Non-pigmented ciliary epithelial cell (primary cell): ENCODE results near the gene DGKE.
A peak's percentile ranks its signal among the peaks of the same experiment; 100 is the strongest.

Source experiments
- DNase-seq: peaks from one replicate; pipeline ENCODE4 v3.0.0-alpha.2; 2010; ENCODE audit warnings: low read depth

Gene DGKE

DNA sequence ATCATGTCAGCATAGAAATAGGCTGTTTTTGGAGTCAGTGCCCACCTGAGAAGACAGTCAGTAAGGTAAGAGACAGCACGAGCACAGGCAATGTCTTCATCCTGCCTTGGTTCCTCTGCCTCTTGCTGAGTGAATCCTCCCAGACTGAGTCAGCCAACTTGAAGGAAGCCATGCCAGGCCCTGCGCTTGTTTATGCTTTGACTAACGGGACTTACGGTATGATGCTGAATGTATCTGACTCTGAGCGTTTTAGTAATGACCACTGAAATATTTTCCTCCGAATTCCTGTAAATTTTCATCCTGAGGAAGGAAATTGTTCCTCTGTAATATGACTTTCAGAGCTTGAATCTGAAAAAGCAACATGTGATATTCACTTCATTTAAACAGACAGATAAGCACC lies 18.2 kb upstream of the DGKE start:
- DNase-seq, result peak; percentile 38

DNA sequence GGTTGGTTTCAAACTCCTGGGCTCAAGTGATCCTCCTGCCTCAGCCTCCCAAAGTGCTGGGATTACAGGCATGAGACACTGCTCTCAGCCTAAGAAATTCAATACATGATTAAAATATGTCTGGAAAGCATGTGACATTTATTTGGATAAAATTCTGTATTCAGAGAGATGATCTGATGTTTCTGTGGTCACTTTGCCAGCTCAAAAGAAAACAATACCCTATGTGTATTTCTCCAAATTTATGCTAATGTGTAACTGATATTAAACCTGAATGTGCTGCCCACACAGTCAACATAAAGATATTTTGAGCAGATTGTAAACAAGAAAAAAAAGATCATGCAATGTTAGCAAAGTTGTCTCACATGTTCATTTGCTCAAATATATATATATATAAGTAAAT lies 16.9 kb upstream of the DGKE start:
- DNase-seq, result no peak

- DNase-seq, result no peak
These were observed 14.9 kb upstream of the DGKE start for GRCh38 chr17:56819030-56819429.

DNA sequence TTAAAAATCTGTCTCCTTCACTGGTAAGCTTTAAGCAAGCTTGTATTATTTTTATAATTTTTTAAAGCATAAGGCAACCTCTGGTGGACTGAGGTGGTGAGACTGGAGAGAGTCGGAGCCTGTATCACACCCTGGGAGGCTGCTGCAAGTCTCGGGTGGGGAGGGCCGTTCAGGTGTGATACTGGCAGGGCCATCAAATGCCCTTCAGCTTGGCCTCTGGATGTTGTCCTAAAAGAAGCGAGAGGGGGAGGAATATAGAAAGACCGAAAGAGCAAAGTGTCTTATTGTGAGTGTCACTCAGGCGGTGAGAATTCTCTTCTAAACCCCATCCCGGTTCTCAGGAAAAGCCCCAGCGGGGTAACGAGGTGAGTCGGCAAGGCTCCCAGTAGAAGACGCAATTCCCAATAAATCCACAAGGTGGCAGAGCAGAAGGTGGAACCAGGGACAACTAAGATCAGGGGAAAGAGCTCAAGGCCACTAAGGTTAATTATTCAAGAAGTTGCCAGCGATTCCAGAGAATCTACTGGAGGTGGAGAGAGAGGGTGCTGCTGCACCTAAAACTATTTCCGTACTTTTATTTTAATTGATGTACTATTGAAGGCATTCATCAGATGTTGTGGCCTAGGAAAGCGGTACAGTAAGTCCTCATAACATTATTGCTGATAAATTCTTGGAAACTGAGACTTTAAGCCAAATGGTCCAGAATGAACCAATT lies 14.4 kb upstream of the DGKE start:
- peak; percentile 22 for DNase-seq

GRCh38 chr17:56820207-56820606 lies 13.7 kb upstream of the DGKE start:
- no peak for DNase-seq

GRCh38 chr17:56821847-56822534 lies 12.0 kb upstream of the DGKE start:
- no peak for DNase-seq

DNA sequence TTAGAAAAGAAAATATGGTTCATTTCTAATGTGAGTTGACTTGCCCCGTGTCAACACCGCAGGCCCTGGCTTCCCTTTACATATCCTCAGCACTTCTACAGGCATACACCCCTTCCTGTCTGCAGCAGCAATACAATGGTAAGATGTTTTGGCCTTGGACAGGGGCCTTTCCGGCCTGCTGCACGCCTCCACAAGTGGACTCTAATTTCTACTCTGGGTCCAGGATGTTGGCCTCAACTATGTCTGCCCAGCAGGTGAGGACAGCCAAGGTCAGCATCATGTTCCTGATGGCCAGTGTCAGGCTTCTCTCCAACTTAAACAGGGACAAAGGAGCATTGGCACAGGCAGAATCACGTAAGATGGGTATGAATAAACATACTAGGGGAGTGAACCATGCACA lies 11.2 kb upstream of the DGKE start:
- DNase-seq, result no peak

DNA sequence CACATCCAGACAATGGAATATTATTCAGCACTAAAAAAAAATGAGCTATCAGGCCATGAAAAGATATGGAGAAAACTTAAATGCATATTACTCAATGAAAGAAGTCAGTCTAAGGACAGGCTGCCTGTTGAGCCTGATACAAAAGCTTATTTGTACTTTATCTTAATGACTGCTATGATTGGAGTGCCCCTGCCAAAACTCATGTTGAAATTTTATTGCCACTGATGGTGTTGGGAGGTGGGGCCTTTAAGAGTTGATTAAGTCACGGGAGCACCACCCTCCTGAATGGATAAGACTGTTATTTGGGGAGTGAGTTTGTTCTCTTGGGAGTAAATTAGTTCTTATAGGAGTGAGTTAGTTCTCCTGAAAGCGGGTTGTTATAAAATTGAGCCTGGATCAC lies 10.1 kb upstream of the DGKE start:
- no peak for DNase-seq

- DNase-seq, result no peak
These were observed 9.4 kb upstream of the DGKE start for GRCh38 chr17:56824503-56824902.

DNA sequence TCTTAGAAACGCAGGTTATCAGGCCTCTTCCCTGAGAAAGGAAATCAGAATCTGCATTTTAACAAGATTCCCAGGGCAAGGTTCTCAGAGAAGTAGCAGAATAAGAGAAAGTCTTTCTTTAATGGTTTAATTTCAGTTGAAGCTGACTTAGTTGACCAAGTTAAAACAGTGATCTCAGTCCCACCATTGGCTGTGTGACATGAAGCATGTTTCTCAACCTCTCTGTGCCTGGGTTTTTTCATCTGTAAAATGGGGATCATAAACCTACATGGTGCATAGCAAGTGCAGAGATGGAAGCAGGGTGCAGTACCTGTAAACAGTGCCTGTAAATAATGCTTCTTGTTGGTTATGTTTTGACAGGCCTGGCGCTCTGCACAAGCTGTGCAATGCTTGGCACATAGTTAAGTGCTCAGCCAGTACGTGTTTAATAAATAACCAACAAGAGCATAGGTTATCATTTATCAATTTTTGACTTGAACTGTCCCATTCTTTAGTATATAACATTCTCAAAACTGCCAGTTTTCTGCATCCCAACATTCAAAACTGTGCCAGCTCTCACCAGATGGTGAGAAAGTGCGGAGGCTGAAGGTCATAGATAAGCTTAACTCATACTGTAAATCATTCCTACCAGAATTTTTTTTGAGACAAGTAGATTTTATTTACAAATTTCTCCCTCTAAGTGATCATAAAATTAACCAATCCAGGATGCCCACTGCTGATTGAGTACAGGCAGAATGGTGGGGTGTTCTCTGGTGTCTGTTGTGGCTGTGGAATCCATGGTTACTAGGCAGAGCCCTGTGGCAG lies 7.1 kb upstream of the DGKE start:
- DNase-seq, result no peak

DNA sequence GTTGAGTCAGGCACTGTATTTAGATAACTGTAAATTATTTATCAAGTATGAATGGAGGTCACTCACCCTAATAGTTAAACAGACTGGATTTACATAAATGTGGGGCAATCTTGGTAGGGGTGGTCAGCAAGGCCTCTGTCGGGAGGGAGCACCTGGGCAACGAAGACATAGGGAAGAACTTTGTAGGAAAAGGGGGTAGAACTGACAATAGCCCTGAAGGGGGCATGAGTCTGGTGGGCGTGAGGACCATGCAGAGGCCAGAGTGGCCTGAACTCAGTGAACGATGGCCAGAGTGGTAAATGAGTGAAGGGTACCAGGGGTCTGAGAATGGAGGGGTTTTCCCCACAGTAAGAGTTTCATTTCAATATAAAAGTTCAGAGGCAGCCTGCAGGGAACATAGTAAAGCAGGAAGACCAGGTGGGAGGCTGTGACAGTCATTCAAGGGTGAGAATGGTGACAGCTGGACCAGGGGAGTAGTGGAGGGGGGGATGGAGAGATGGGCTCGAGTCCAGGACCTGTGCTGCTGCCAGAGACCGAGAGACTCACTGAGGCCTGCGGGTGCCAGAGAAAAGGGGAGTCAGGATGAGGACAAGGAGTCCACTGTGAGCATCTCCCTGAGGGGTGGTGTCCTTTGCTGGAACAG lies 3.1 kb upstream of the DGKE start:
- no peak for DNase-seq

DNA sequence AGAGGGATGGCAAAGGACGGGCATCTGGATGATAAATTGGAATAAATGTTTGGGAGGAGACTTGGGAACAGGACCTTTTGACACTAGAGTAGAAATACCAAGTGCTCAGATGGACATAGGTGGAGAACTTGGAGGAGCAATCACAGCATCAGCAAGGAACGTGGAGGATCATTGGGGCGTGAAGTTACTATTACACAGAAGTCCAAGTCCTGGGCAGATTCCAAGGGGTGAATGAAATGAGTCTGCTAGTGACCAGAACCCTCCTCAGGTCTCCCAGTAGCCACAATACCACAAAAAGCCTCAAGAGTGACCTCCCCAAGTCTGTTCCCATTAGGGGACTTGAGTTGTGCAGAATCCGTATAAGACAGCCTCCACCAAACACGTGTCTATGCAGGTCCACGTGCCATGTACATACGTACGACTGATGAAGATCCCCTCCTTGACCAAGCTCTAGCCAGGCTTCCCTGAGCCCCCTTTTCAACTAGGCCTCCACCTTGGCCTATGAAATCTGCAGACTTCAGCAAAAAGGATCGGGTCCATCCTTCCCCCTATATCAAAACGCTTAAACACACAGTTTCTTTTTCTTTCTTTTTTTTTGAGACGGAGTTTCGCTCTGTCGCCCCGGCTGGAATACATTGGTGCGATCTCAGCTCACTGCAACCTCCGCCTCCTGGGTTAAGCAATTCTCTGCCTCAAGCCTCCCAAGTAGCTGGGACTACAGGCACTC lies 2.4 kb upstream of the DGKE start:
- DNase-seq, result no peak

GRCh38 chr17:56832446-56832845 lies 1.5 kb upstream of the DGKE start:
- DNase-seq, result no peak

DNA sequence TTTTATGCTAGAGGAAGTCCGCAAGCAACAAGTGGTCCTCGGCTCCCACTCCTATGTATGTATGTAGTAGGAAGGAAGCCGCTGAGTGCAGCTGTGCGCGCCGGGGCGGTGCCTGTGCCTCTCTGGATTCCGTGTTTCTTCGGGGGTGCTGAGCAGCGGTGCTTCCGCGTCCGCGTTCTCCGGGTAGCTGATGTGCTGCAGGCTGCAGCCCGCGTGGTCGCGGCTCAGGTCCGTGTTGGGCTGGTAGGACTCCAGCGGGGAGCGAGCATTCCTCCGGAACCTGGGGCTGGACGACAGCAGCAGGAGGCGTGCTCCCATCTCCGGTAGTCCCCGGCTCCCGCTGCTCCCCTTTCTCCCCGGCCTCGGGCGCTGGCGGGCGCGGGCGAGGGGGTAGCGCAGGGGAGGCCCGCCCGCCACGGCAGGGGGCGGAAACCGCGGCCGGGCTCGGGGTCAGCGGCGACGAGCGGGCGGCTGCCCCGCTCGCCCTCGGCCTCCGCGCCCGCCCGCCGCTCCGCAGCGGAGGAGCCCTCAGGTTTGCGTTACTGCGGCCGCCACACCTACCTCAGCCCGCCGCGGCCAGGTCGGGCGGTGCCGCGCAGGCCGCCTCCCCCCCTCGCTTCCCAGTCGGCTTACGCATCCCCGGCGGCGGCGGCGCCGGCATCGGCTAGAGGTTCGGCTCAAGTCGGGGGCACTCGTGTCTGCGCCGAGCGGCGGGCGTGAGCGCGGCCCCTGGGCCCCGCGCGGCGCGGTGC lies 718 bp upstream of the DGKE start:
- peak; percentile 11 for DNase-seq

DNA sequence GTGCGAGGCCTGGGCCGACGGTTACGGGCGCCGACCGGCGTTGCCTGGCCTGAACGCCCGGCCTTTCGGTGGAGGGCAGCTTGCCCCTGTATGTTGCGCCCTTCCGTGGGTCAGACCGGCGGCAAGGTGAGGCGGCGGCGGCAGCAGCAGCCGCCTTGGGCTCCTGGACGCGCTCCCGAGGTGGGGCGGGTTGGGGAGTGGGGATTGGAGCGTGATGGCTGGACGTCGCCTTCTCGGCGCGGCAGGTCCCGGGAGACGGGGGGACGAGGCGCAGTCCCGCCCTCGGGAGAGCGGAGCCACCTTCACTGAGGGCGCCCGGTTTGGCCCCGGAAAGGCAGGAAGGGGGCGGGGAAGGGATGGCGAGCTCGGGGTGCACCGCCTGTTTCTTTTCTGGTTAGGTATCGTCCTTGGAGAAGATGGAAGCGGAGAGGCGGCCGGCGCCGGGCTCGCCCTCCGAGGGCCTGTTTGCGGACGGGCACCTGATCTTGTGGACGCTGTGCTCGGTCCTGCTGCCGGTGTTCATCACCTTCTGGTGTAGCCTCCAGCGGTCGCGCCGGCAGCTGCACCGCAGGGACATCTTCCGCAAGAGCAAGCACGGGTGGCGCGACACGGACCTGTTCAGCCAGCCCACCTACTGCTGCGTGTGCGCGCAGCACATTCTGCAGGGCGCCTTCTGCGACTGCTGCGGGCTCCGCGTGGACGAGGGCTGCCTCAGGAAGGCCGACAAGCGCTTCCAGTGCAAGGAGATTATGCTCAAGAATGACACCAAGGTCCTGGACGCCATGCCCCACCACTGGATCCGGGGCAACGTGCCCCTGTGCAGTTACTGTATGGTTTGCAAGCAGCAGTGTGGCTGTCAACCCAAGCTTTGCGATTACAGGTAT lies 671 bp downstream of the DGKE start:
- no peak for DNase-seq

GRCh38 chr17:56835264-56835585 lies 1.3 kb downstream of the DGKE start:
- DNase-seq, result no peak

GRCh38 chr17:56838687-56839086 lies 4.7 kb downstream of the DGKE start:
- DNase-seq, result no peak

GRCh38 chr17:56842577-56842976 lies 8.6 kb downstream of the DGKE start:
- no peak for DNase-seq

DNA sequence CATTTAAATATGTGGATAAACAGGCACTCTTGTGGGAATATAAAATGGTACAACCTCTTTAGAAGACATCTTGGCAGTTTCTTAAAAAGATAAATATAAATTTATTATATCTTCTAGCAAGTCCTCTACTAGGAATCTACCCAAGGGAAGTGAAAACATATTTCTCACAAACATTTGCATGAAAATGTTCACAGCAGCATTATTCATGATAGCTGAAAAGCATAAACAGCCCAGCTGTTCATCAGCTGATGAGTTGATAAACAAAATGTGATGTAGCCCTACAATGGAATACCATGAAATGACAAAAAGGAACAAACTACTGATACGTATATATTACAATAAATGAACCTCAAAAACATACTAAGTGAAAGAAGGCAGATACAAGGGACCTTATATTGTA lies 12.0 kb downstream of the DGKE start:
- DNase-seq, result no peak

DNA sequence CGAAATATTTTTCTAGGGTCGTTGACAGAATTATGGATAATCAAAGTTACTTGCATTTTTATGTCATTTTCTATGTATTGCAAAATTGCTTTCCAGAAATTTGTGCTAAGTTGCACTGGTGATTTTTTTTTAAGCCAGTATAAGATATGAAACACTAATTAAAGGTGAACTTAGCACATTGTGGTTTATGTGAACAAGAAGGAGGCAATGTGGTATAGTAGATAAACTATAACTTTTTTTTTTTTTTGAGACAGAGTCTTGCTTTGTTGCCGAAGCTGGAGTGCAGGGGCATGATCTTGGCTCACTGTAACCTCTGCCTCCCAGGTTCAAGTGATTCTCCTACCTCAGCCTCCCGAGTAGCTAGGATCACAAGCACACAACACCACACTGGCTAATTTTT lies 13.2 kb downstream of the DGKE start:
- no peak for DNase-seq
